GM10847 (cell line): ENCODE data around the gene P2RX1.

Source experiments
- POLR2A ChIP-seq: IDR thresholded peaks from 2 replicates; pipeline ENCODE4 v1.6.1; 2011; ENCODE audit not compliant: insufficient read length; ENCODE audit errors: extremely low read depth

The P2RX1 gene

DNA sequence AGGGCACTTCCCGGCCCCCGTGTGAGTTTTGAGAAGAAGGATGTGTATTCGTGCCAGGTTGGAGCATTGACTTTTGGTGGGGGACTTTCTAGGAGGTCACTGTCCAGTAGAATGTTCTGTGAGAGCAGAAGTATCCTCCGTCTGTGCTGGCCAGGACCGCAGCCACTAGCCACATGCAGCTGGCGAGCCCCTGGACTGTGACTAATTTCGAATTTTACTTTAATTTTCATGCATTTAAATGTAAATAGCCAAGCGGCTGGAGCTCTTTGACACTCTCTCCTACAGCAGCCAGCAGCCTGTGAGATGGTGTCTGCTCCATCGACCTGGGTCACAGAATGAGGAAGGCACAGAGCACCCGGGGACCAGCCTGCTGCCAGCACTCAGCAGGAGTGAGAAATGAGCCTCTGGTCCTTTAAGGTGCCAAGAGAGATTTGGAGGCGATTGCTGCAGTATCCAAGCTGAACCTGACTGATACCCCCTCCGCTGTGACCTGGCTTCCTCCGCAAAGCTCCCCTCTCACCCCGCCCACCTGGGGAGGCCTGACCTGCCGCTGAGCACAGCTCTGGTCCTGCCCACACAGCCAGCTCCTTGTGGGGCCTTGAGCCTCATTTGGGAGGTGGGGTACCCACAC, 40.2 kb upstream of the P2RX1 start:
- TF ChIP-seq POLR2A: no peak

DNA sequence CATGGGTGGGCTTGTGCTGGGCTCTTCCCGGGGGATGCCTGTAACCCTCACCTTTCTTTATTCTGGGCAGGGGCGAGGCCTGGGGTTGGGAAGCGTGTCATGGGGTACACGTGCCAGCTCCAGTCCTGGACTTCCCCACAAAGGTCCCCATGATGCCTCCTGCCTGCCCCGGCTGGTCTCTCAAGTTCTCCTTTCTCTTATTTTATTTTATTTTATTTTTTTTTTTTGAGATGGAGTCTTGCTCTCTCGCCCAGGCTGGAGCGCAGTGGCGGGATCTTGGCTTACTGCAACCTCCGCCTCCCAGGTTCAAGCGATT, 39.4 kb upstream of the P2RX1 start:
- no peak for TF ChIP-seq POLR2A

DNA sequence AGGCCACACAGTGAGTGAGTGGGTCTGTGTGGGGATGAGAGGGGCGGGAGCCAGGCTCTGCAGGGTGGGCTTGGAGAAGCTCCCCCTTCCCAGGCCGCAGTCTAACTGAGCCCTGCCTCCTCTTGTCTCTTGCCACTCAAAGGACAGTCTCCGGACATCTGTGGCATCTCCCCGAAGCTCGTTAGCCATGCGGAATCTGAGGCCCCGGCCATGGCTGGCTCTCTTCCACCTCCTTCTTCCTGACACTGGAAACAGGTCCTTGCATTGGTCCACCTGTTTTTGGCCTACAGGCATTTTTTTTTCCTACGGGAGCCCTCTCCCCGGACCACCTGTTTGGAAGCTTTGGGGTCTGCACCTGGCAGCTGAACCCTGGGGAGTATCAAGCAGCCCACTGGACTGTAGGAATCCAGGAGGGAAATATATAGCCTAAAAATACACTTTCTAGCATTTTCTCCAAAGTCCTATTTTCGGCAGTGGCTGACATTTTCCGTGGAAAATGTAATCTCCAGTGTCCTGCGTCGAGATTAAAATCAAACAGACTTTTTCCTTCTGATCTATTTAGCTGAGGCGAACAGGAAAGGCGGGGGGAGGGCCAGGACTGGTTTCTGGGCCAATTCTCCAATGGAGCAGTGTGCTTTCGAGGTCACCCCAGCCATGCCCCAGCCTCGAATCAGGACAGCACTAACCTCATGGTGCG, 38.9 kb upstream of the P2RX1 start:
- TF ChIP-seq POLR2A: no peak

DNA sequence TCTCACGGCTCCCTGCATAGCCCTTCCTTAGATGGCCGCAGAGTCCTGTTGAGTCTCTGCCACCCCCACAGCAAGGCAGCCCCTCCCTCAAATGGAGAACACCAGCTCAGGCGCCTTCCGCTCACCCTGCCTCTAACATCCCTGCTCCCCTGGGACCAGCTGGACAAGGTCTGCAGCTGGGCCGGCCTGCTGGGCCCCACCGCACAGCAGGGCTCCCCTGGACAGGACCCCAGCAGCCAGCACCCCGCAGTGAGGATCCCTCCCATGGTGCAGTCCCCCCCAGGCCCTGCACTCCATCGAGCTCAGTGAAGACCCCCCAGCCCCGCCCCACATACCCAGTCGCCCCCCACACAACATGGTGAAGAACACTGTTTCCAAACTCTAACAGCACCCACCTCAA, 37.8 kb upstream of the P2RX1 start:
- TF ChIP-seq POLR2A: no peak

DNA sequence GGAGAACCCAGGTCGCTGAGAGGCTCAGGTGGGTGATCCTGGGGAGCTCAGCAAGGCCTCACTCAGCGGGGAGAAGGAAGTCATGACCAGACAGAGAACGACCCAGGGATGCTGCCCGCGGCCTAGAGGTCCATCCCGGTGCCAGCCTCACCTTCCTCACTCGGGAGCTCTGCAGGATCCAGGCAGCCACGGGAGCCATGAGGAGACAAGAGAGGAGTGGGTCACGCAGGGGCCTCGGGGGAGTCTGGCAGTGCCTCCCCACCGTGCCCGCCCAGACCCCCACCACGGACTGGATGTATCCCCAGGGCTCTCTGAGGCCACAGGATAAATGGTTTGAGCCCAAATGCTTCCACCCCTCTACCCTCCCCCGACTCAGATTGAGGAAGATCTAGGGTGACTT, 37.3 kb upstream of the P2RX1 start:
- TF ChIP-seq POLR2A: no peak

DNA sequence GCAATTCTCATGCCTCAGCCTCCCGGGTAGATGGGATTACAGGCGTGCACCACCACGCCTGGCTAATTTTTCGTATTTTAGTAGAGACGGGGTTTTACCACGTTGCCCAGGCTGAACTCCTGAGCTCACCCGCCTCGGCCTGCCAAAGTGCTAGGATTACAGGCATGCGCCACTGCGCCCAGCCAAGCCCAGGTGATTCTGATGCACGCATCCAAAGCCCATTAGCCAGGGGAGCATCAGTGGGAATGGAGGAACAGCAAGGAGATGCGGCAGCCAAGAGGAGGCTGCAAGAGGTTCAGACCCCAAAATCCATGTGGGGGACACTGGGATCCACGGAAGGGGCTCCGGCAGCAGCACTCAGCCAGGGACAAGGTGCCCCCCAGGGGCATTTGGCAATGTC, 35.9 kb upstream of the P2RX1 start:
- TF ChIP-seq POLR2A: no peak

DNA sequence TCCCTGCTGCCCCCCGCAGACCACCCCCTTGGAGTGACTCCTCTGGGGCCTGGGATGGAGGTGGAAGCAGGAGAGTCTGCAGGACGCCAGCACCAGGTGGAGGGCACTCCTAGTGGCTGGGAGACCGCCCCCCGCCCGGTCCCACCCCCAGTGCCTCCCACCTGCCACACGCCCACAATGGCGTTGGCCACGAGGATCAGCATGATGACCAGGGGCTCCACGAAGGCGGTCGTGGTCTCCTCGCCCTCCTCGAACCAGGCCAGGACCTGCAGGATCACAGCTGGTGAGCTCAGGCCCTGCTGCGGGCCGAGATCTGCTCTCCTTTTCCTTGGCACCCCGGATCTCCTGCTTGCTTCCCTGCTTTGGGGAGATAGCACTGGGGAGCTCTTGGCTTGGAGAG, 35.2 kb upstream of the P2RX1 start:
- TF ChIP-seq POLR2A: no peak

DNA sequence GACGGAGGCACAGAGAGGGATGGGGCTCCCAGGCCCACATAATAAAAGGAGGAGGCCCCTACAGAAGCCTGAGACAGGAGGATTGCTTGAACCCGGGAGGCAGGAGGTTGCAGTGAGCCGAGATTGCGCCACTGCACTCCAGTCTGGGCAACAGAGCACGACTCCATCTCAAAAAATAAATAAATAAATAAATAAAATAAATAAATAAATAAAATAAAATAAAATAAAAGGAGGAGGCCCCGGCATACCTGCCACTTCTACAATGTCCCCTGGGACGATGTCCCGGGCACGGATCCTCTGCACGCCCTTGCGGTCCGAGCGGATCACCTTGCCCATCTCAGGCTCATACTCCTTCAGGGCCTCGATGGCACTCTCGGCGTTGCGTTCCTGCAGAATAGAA, 34.7 kb upstream of the P2RX1 start:
- no peak for TF ChIP-seq POLR2A

DNA sequence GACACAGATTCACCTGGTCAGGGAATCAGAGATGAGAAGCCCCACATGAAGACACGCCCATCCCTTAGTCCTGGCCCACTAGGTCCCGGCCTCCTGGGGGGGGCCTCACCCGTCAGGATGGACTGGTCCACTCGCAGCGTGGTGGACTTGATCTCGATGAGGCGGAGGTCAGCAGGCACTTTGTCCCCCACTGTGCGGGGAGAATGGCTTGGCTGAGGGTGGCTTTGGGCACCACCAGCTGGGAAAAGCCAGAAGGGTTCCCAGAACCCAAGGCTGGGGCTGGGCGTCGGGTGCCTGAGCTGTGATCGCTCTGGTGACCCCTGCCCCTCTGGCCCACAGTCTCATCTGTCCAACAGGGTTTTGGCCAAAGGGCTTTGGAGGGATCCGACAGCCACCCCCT, 34.3 kb upstream of the P2RX1 start:
- no peak for TF ChIP-seq POLR2A

DNA sequence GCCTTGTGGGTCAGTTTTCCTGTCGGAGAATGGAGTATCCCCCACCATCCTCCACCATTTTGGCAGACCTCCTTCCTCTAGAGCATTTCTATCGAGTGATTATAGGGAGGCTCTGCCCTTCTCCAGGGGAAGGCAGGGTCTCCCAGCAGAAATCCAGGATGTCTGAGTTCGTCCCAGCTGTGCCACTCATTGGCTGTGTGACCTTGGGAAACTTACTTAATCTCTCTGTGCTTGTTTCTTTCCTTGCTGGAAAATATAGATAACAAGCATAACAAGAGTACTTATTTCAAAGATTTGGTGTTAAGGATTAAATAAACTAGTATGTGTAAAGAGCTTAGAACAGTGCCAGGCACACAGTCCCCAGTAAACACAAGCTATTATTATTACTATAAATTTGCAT, 33.2 kb upstream of the P2RX1 start:
- no peak for TF ChIP-seq POLR2A

DNA sequence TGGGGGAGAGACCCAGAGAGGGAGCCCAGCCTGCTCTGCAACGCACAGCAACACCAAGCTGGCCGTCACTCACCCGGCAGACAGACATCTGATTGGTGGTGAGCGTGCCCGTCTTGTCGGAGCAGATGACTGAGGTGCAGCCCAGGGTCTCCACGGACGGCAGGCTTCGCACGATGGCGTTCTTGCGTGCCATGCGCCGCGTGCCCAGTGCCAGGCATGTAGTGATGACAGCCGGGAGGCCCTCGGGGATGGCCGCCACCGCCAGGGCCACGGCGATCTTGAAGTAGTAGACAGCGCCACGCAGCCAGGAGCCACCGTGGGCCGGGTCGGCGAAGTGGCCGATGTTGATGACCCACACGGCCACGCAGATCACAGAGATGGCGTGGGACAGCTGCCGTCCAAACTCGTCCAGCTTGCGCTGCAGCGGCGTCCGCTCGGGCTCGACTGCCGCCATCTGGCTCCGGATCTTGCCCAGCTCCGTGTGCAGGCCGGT, 31.1 kb upstream of the P2RX1 start:
- TF ChIP-seq POLR2A: no peak

DNA sequence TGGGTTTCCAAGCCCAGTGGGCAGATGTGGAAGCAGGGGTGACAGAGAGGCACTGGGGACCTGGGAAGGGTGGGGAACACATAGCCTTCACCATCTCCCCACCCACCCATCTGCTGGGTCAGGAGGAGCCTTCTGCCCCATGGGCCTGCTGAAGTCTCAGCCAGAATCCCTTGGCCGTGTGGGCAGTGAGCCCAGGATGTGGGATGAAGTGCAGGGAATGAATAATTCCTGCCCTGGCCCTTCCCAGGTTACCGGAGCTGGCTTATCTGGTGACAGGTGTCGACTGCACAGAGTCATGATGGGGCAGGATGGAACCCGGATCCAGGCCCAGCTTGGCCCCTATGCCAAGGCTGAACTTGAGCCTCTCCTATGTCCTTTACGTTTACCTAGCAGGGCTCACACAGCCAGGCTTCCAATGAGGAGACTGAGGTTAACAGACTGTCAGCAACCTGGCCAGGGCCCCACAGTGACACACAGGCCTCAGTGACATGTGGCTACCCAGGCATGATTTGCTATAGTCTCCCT, 30.5 kb upstream of the P2RX1 start:
- TF ChIP-seq POLR2A: no peak

DNA sequence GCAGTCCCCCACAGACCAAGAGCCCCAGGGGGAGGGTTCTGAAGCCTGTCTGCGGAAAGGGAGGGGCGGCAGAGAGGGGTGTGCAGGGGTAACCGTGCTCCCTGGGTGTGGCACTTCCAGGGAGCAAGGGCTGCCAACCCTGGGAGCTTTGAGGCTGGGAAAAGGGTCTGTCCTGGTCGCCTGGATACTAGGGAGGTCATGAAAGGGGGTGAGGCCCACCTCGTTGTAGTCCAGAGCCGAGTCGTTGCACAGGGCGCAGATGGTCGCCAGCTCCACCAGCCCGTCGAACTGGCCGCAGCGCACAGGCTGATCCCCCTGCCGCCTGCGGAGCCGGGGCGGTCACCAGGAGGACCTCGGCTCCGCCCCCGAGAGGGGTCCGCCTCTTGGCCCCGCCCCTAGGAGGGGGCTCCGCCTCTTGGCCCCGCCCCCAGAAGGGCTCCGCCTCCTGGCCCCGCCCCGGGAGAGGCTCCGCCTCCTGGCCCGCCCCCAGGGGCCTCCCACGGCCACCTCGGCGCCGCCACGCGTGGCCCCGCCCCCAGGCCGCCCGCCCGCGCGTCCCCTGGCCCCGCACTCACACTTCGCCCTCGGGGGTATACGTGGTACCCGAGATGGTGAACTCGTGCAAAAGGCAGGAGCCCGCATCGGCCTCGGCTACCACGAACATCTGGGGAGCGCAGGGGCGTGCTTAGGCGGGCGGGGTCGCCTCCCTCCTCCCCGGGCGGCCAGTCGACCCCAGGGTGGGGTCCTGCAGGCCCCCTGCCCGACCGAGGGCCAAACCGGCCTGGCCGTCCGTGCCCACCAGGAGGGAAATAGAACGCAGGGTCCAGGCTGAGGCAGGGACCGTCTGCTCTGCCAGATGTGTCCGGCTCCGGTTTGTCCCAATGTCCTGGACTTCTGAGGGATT, 28.5 kb upstream of the P2RX1 start:
- no peak for TF ChIP-seq POLR2A

DNA sequence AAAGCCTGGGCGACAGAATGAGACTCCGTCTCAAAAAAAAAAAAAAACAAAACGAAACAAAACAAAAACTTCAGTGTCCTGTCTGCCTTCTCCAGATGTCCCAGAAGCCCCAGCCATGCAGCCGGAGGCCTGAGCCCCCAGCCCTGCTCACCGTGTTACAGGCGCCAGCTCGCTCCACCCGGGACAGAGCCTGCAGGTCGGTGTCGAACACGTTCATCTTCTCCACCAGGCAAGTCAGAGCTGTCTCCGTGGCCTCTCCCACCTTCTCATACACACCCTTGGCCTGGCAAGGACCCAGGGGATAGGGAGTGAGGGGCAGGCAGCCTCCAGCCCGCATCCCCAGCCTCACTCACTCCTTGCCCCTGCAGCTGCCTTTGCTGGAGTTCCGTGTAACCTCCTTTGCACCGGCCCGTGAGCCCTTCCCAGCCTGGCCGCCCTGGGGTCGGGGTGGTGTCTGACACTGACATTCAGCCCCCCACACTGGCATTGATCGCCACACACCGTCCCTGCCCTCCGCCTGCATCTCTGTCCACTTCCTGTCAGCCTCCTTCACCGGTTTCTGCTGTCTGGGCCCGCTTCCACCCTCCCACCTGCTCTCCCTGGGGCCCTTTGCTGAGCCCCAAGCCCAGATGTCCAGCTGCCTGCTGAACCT, 27.1 kb upstream of the P2RX1 start:
- no peak for TF ChIP-seq POLR2A

DNA sequence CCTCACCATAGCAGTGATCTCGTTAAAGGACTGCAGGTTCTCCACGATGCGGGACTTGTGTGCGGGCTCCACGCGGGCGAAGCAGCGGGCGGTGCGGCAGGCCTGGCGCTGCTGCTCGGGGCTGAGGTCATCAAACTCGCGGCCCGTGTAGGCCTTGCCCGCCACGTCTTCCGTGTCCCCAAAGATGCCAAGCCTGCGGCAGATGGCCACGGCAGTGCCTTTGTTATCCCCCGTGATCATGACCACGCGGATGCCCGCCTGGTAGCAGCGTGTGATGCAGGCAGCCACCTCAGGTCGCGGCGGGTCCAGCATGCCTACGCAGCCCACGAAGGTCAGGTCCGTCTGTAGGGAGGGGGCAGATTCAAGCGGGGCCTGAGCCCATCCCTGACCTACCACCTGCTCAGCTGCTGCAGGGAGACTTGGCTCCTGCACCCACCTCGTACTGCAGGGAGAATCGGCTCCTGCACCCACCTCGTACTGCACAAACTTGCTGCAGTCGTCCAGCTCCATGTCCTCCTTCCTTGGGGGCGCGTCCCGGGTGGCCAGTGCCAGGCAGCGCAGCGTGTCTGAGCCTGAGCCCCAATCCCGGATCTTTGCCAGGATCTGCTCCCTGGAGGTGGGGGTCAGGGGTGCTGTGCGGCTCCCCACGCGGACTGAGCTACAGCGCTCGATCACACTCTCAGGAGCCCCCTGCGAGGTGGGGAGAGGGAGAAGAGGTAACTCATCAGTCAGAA, 24.9 kb upstream of the P2RX1 start:
- no peak for TF ChIP-seq POLR2A
